ENCODE results near the gene ABLIM1.
A peak's percentile ranks its signal among the peaks of the same experiment; 100 is the strongest.
"Not testable (repeated sequence)": the region's sequence is repeated elsewhere in the genome, so short reads cannot be mapped to it uniquely, and the experiment has no call there.

ABLIM1 gene

DNA sequence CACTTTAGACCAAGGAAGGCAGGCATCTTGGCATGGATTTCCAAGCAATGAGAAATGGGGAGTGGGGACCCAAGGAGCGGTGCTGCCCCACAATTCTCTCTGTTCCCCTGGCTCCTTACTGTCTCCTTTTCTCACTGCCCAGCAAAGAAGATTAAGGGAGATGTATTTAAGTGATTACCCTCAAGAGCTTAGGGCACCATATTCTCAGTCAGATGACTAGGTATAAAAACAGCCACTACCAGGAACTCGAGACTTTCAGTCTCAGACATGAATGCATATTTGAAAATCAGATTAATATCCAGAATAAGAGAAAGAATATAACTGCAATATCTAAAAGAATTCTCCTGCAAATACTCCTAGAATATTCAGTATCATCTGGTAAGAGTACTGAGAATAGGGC lies at the start of gene ABLIM1:
ABLIM1 (minus strand) TSS at position 101 of the 400 bp plus-strand sequence; CDS start at position 26, 75 bp downstream.
- no peak for DNase-seq

DNA sequence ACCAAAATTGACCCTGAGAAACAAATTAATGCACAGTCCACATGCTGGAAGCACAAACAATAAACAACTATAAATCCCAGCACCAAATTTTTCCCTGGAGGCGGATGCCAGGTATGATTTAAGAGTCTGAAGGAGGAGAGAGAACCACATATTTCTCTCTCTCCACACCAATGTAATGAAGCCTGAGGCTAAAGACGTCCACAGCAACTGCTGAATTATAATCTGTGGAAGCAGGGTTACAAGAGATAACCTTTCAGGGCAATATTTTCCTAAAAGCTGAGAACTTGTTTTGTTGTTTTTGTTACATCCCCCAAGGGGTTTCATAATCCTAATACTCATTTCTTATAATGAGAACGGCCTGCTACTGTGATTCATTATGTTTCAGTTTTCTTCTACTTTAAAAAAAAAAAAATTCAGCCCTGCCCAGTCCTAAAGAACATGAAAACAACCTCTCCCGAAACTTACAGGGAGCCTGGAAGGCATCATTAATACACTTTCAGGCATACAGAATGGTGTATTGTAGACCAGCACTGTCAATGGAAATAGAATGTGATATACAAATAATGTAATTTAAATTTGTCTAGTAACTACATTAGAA lies 48.5 kb upstream of the ABLIM1 start:
- no peak for DNase-seq

DNA sequence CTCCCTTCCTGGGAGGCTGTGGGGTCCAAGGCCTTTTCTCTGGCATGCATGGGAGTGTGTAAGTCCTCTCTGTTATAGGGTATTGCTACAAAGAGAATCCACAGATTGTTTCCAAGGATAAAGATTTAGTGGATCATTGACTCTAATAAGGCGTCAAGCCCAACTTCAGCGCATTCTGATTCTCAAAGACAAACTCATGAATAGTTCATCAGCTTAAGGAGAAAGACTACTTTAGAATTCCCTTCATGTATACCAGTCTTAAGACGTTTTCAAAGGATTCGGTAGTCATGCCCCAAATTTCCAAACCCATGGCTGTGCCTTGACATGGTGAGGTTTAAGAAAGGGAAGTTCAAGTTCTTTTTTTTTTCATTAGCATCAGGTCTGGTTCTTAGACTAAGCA lies 46.6 kb upstream of the ABLIM1 start:
- DNase-seq = no peak

GRCh38 chr10:114703377-114704107 lies 45.5 kb upstream of the ABLIM1 start:
- DNase-seq = no peak

GRCh38 chr10:114698271-114699061 lies 40.4 kb upstream of the ABLIM1 start:
- DNase-seq = no peak

GRCh38 chr10:114697061-114697598 lies 39.1 kb upstream of the ABLIM1 start:
- no peak for DNase-seq

- not testable (repeated sequence) for DNase-seq
Observed at GRCh38 chr10:114696301-114696700, 38.2 kb upstream of the ABLIM1 start.

DNA sequence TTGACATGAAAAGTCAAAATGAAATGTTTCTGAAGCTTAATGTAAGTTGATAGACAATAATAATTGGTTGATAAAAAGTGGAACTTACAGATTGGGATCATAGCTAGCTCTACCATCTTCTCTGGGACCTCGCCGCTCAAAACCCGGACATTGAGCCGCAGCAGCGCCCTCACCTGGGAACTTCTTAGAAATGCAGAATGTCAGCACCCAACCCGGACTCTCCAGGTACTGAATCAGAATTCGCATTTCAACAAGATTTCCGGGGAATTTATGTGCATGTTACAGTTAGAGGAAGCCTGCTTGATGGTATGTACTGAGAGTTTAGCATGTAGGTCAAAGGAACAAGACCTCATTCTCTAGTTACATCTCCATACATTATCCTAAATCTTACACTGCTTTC lies 36.7 kb upstream of the ABLIM1 start:
- no peak for DNase-seq

GRCh38 chr10:114694062-114694461 lies 36.0 kb upstream of the ABLIM1 start:
- DNase-seq = no peak

GRCh38 chr10:114691442-114691941 lies 33.4 kb upstream of the ABLIM1 start:
- DNase-seq = no peak

DNA sequence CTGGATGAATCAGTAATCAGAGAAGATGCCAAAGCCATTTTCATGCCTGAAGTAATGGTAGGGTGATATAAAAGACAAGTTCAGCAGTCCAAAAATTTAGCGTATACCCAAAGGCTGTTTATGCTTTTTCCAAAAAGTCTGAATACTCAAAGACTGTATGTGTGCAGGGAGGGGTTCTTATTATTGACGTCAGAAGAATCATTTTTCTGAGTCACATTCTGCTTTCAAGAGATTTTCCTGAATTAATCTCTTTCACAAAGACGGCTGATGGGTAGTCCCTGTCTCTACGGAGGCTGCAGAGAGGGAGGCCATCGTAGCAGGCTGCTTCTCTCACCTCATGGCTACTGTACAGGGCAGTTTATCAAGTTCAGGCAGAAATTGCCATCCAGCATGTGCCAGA lies 30.7 kb upstream of the ABLIM1 start:
- no peak for DNase-seq

DNA sequence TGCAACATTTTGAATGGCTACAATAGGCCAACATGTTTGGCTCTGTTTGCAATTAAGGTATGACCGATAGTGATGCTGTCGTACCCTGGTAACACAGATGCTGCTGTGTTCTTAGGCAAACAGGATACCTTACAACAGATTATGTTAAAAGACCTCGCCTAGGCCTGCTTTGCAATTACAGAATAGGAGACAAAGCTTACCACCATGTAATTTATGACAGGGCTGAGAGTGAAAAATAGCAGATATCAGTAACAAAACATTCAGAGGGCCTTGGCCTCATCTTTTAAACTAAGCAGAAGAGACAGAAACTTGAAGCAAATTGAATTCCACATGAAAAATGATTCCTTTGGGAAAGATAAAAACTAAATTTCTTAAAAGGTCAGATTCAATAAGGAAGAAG lies 29.4 kb upstream of the ABLIM1 start:
- no peak for DNase-seq

GRCh38 chr10:114686013-114686412 lies 27.9 kb upstream of the ABLIM1 start:
- DNase-seq = no peak

GRCh38 chr10:114685456-114685855 lies 27.4 kb upstream of the ABLIM1 start:
- no peak for DNase-seq

DNA sequence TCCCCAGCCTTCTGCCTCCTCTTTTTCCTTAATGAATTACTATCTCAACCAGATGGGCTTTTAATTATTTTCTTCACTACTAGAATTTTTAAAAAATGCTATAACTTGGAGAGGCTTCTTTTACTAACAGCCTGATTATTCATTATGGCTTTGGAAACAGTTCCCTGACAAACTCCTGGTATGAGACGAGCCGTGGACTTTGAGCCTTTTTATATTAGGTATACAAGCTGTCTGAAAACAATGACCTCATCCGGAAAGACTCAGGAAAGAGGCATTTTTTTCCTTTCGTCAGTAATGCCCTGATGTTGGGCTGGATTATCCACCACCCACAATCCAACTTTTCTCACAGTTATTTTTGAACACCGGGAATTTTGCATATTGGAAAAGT lies 26.7 kb upstream of the ABLIM1 start:
- DNase-seq = no peak

GRCh38 chr10:114684084-114684821 lies 26.2 kb upstream of the ABLIM1 start:
- peak; percentile 18 for DNase-seq

DNA sequence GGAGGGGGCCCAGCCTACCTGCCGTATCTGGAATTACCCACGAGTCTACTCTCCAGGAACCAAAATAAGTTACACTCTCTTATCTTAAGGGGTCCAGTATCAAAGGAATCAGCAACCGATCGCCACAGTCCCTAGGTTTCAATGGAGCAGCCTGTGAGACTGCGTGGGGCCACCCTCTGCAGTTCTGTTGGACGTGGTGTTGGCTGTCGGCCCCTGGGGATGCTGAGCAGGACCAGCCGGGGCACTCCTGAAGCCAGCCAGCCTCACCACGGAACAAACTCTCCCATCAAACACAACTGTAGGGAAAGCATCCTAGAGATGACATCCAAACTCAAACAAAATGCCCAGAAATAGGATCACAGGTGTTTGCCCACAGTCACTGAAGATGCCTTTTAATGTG lies 25.5 kb upstream of the ABLIM1 start:
- no peak for DNase-seq

GRCh38 chr10:114683162-114683561 lies 25.1 kb upstream of the ABLIM1 start:
- no peak for DNase-seq

- DNase-seq = no peak
Observed at GRCh38 chr10:114682532-114682931, 24.5 kb upstream of the ABLIM1 start.

DNA sequence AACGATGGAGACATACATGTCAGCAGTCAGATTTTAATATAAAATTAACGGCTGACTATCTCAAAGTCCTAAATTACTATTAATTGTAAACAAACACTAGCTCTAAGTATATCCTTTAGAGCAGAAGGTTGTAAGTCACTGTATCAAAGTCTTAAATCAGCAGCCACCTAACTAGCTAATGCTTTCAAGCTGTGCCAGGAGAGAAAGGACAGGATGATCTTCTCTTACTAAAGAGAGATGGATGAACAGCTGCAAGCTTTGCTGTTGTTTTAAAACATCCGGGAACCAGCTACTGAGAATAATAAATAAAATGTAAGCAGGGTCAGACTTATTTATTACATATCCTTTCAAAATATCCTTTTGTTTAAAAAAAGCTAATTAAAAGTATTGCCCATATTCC lies 24.0 kb upstream of the ABLIM1 start:
- DNase-seq = no peak

GRCh38 chr10:114681542-114681941 lies 23.5 kb upstream of the ABLIM1 start:
- no peak for DNase-seq

- DNase-seq = no peak
Observed at GRCh38 chr10:114680543-114681117, 22.6 kb upstream of the ABLIM1 start.

All from GDM1 (cell line).